Mammary epithelial cell (primary cell): Measurements from ENCODE around the gene JADE3.

Source experiments
- CTCF ChIP-seq, 2 donors: IDR thresholded peaks in 1 of 2; conservative IDR thresholded peaks in 1 of 2; 2 replicates each; pipeline ENCODE4 v1.5.1; 2011 to 2012; ENCODE audit warnings: inconsistent platforms in 2 of 2, low read length in 2 of 2, mild to moderate bottlenecking in 2 of 2, control low read depth in 1 of 2, low read depth in 1 of 2; ENCODE audit not compliant: insufficient read depth in 1 of 2; ENCODE audit errors: extremely low read depth in 1 of 2
- EZH2 ChIP-seq: IDR thresholded peaks from 2 replicates; pipeline ENCODE4 v1.6.1; 2012; ENCODE audit warnings: low read length, inconsistent platforms, borderline replicate concordance

DNA sequence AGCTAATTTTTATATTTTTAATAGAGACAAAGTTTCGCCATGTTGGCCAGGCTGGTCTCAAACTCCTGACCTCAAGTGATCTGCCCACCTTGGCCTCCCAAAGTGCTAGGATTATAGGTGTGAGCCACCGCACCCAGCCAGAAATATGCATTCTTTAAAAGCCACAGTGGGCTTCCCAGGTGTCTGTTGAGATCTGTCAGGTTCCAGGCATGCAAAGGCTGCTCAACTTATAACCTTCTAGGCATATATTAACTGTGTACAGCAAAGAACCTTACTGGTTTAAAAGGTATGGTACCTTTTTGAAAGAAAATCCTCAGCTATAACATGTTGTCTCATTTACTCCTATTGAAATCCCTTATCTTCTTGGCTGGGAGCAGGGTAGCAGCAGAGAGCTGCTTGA, 42.5 kb downstream of the JADE3 start:
- TF ChIP-seq CTCF (conservative IDR thresholded peaks at IDR 0.05 in 1 of 2, IDR thresholded peaks at IDR 0.05 in 1 of 2; ENCODE audit: extremely low read depth in 1 of 2, insufficient read depth in 1 of 2, low read depth in 1 of 2, low read length in 2 of 2) (no peak), EZH2 (no peak)
